GM21723 (cell line): ENCODE results near the gene DUOXA2.
"Not testable (repeated sequence)": the region's sequence is repeated elsewhere in the genome, so short reads cannot be mapped to it uniquely, and the experiment has no call there.

Source experiments
- ATAC-seq: cut with Tn5 transposase; IDR thresholded peaks from one replicate; pipeline ENCODE4 v1.9.1; 2021; ENCODE audit warnings: mild to moderate bottlenecking, moderate library complexity; ENCODE audit not compliant: unreplicated experiment

The DUOXA2 gene

DNA sequence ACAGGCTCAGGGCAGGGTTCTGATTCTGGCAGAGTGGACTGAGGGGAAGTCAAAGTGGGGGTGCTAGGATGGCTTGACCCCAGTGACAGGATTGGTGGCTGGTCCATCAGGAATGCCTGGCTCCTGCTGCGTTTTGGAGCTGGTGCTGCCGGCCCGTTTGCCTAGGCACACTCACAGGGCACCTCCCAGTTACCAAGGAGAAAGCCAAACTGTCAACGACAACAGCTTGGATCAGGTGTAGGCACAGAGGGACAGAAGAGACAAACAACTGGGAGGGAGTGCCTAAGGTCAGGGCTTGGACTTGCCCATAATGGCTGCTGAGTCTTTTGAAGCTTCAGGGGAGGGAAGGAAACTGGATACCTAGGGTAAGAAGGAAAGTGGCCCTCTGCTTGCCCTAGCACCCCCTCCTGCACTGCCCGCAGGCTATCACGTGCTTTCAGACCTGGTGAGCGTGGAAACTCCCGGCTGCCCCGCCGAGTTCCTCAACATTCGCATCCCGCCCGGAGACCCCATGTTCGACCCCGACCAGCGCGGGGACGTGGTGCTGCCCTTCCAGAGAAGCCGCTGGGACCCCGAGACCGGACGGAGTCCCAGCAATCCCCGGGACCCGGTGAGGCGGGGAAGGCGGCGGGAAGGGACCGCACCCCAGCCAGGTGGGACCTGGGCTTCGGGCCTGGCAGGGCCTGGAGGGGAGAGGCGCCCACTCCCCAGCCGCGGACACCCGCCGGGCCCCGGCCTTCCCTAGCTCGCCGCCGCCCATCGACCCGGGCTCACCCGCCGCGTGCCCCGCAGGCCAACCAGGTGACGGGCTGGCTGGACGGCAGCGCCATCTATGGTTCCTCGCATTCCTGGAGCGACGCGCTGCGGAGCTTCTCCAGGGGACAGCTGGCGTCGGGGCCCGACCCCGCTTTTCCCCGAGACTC lies 20.8 kb downstream of the DUOXA2 start:
- no peak for ATAC-seq

DNA sequence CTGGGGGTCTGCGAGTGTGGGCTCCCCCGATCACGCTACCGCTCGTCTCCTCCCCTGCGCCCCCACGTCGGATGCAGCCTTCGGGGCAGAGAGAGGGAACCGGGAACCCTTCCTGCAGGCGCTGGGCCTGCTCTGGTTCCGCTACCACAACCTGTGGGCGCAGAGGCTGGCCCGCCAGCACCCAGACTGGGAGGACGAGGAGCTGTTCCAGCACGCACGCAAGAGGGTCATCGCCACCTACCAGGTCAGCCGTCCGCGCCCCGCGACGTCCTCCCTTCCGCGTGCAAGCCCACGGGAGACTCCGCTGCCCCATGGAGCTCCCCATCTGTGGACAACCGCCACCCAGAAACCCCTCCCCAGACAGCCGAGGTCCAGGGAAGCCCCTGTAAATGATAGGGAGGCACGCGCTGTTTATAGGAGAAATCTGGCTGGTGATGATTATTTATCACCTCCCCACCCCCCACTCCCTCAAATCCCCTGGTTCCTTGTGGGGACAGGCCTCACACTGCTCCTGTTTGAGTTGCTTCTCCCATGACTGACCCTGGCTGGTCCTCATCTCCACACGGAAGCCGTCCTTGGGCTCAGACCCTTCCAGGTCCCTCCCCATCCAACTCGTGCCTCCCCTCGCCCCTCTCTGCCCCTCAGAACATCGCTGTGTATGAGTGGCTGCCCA lies 21.7 kb downstream of the DUOXA2 start:
- ATAC-seq: not testable (repeated sequence)

DNA sequence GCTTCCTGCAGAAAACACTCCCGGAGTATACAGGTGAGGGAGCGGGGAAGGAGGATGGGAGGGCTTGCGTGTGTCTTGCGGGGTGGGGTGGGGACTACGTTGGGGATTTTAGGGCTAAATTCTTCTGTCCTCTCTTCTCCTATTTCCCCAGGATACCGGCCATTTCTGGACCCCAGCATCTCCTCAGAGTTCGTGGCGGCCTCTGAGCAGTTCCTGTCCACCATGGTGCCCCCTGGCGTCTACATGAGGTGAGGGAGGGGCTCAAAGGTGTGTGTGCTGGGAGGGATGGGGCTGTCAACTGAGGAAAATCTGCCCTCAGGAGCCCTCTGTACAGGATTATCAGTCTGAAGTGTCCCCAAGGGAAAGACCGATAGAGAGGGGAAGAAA lies 22.2 kb downstream of the DUOXA2 start:
- no peak for ATAC-seq

DNA sequence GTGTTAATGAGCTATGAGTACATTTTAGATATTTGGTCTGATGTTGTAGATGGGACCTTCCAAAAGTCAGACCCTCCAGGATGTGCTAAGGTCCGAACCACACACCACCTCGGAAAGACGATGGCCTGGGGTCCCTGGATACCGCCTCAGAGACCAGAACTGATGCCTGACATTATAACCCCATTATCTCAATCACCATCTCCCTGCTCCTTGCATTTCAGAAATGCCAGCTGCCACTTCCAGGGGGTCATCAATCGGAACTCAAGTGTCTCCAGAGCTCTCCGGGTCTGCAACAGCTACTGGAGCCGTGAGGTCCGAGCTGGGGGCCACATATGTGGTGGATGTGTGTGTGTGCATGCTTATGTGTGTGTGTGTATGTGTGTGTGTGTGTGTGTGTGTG lies 23.6 kb downstream of the DUOXA2 start:
- no peak for ATAC-seq

DNA sequence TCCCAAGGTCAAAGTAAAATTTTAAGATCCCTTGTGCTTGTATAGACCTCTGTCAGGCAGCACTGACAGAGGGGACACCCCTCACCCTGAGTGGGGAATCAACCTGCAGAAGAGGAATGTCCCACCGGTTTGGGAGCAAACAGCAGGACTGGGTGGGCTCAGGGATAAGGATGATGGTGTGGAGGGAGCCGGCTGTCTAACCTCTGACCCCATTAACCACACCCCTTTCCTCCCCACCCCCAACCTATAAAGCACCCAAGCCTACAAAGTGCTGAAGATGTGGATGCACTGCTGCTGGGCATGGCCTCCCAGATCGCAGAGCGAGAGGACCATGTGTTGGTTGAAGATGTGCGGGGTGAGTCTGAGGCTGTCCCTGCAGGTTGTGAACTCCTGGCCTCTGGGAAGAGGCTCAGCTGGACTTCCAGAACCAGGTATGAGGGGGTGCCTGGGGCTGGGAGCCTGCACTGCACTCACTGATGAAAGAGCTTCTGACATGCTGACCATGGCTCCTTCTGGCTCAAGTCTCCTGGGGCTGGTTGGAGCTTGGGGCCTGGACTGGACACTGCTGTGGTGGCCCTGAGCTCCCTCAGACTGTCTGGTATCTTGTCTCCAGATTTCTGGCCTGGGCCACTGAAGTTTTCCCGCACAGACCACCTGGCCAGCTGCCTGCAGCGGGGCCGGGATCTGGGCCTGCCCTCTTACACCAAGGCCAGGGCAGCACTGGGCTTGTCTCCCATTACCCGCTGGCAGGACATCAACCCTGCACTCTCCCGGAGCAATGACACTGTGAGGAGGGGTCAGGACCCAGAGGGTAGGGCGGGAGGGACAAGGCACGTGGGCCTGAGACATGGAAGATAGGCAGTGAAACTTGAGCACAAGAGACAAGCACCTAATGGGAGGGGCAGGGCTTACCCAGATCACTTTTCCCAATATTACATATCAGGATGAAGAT lies 25.0 kb downstream of the DUOXA2 start:
- no peak for ATAC-seq

DNA sequence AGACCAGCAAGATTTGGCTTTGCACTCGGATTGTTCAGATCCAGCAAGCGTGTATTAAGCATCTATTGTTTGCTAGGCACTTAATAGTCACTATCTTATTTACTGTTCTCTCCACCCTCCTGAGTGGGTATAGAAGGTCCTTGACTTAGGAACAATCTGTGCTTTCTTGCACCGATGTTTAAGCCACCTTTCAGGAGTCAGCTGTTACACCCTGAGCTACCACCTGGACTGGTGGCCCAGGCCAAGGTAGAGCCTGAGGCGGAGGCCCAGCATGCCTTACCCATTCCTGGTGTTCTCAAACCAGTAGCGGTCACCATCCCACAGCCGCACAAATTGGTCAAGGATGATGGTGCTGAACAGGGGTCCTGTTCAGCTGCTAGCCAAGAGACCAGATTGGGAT lies 25.6 kb downstream of the DUOXA2 start:
- no peak for ATAC-seq

DNA sequence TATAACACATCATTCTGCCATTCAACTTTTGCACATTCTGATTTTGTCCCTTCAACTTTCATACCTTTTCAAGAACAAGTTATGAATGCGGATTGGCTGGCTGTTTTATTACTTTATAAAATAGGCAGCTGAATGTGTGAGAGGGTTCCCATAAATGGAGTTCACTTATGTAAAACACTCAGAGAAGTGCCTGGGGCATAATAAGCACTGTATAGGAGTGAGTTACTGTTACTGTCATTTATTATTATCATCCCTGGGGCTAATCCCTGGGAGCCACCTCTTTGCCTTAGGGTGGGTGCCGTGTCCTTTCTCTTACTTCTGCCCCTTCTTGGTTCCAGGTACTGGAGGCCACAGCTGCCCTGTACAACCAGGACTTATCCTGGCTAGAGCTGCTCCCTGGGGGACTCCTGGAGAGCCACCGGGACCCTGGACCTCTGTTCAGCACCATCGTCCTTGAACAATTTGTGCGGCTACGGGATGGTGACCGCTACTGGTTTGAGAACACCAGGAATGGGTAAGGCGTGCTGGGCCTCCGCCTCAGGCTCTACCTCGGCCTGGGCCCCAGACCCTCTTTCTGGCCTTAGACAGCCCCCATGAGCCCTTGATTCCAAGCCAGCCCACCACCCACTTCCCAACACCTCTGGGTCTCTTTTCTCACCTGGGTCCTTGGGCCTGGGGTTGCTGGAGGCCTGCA lies 26.6 kb downstream of the DUOXA2 start:
- ATAC-seq: no peak

DNA sequence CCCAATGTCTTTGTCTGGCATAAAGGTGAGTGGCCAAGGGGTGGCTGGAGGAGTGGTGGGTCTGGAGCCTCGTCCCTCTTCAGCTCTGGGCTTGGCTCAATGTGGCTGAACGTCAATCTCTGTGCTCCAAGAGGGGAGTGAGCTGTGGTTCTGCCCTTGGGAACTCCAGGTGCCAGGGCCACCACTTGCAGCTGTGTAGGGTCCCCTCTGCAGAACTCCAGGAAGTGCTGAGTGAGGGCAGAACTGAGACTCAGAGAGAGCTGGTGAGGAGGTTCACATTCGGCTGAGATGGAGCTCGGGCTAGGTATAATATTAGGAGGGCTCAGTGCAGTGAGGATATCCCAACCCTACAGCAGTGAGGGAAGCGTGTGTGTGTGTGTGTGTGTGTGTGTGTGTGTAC lies 27.3 kb downstream of the DUOXA2 start:
- no peak for ATAC-seq

DNA sequence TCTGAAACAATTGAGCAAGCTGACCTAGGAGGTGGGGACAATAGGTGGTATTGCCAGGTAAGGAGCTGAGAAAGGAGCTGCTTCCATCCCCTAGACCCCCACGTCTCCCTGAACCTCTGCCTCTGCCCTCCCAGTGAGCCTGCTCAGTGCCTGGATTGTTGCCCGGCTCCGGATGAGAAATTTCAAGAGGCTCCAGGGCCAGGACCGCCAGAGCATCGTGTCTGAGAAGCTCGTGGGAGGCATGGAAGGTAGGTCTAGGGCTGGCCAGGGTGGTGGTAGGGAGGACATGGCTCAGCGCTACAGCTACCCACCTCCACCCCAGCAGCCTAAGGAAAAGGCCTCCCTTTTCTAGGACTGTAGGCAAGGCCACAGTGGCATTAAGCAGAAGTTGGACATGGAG lies 28.9 kb downstream of the DUOXA2 start:
- no peak for ATAC-seq

DNA sequence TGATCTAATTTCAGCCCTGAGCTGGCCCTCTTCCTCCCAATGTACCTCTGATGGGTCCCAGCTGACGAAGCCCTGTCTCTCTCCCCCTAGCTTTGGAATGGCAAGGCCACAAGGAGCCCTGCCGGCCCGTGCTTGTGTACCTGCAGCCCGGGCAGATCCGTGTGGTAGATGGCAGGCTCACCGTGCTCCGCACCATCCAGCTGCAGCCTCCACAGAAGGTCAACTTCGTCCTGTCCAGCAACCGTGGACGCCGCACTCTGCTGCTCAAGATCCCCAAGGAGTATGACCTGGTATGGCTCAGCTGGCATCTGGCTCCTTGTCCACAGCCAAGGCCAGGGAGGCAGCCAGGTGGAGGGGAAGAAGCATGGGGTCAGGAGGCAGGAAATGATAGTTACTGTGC lies 29.8 kb downstream of the DUOXA2 start:
- ATAC-seq: no peak

DNA sequence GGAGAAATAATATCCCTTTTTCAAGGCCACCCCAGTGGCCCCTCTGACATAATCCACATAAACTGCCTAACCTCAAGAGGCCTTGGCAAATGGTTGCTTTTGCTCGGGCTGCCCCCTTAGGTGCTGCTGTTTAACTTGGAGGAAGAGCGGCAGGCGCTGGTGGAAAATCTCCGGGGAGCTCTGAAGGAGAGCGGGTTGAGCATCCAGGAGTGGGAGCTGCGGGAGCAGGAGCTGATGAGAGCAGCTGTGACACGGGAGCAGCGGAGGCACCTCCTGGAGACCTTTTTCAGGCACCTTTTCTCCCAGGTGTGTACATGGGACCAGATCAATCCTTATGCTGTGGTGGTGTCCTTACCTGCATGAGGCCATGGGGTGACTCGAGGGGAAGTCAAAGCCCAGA lies 30.6 kb downstream of the DUOXA2 start:
- ATAC-seq: no peak

DNA sequence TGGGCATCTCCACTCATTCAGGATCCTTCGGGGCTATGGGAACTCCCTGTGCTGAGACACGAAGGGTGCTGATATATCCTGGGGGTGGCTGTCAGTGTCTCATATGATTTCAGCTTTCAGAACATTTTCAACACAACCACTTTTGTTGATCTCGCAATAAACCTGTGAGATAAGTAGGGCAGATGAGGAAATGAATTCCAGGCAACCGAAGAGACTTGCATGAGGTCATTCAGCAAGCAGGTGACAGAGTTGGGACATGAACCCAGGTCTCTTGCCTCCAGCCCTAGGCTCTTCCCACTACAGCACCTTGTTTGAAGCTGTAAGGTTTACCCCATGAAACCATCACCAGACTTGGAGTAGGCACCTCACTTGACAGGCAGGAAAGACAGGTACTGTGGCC lies 32.3 kb downstream of the DUOXA2 start:
- no peak for ATAC-seq

DNA sequence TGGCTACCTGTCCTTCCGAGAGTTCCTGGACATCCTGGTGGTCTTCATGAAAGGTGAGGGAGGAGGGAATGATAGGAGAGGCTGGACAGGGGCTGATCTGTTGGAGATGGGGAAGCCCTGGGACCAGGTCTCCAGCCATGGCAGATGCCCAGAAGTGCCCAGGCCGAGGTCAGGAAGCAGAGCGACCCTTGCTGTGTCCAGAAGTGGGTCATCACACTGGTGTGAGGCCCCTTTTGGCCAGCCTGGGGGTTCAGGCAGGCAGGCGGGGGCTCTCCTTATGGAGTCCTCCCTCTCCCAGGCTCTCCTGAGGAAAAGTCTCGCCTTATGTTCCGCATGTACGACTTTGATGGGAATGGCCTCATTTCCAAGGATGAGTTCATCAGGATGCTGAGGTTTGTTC lies 33.5 kb downstream of the DUOXA2 start:
- ATAC-seq: no peak

DNA sequence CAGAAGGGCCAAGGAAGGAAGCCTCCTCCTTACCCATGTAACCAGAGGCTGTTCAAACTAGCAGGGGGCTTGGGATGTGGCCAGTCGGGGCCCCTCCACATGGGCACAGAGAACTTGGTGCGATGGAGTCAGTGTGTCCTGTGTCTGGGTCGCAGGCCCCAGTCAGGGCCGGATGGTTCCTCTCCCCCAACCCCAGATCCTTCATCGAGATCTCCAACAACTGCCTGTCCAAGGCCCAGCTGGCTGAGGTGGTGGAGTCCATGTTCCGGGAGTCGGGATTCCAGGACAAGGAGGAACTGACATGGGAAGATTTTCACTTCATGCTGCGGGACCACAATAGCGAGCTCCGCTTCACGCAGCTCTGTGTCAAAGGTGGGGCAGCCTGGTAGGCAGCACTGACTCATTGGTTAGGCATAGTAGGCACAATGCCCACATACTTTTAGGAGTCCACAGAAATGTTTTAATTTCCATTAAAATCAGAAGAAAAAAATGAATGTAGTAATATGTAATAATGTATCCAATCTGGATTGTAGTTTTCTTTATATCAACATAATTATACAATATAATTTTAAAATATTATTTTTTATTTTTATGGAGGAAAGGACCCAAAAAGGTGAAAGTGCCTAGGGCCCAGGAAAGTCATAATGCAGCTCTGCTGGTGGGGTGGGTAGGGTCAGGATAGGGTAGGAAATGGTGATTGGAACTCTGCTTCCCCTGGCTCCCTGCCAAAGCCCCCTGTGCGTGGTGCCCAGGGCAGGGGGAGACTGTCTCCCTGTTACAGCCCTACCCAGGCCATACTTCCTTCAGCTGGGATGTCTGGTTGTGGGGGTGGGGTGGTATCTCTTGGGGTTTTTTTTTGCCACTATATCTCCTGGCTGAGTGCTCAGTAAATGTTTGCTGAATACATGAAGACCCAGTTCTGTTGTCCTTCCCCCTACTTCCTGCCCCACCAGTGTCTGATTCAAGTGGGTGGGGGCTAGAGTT lies 34.2 kb downstream of the DUOXA2 start:
- no peak for ATAC-seq

DNA sequence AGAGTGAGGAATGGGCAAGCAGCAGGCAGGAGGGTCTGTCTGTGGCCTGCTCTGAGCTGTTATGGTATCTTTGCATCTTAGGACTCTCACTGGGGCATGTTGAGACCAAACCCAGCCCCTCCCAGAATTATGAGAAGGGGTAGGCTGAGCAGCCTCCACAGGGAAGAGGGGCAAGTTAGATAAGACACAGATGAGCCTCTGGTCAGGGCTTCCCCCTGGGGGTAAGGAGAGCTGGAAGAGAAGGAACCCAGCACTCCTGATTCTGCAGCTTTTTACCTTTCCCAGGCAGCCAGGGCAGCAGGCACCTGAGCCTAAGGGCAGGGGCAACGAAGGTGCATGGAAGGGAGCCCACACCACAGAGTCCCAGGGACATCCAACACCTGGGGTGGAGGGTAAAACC lies 34.9 kb downstream of the DUOXA2 start:
- no peak for ATAC-seq

DNA sequence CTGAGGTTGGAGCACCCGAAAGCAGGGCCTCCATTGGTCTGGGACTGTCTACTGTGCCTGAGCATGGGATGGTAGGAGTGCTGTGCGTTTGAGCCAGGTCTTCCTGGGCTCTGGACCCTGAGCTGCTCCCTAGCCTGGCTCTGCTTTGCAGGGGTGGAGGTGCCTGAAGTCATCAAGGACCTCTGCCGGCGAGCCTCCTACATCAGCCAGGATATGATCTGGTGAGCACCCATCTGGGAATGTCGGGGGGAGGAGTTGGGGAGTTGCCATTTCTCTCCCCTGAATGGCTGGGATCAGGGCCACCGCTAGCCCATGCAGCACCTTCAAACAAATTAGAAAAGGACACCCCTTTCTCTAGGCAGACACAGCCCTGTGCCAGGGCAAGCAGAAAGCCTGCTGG lies 36.4 kb downstream of the DUOXA2 start:
- ATAC-seq: no peak

DNA sequence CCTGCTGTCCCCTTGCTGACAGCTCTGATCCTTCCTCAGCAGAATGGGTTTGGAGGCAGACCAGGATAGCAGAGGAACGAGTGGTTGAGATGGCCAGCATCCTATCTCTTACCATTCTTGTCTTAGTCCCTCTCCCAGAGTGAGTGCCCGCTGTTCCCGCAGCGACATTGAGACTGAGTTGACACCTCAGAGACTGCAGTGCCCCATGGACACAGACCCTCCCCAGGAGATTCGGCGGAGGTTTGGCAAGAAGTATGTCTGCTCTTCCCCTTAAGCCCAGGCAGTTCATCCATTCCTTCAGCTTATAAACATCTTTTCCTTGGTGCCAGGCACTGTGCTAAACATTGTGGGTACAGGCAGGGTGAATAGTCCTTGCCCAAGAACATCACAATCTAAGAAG lies 36.9 kb downstream of the DUOXA2 start:
- no peak for ATAC-seq

DNA sequence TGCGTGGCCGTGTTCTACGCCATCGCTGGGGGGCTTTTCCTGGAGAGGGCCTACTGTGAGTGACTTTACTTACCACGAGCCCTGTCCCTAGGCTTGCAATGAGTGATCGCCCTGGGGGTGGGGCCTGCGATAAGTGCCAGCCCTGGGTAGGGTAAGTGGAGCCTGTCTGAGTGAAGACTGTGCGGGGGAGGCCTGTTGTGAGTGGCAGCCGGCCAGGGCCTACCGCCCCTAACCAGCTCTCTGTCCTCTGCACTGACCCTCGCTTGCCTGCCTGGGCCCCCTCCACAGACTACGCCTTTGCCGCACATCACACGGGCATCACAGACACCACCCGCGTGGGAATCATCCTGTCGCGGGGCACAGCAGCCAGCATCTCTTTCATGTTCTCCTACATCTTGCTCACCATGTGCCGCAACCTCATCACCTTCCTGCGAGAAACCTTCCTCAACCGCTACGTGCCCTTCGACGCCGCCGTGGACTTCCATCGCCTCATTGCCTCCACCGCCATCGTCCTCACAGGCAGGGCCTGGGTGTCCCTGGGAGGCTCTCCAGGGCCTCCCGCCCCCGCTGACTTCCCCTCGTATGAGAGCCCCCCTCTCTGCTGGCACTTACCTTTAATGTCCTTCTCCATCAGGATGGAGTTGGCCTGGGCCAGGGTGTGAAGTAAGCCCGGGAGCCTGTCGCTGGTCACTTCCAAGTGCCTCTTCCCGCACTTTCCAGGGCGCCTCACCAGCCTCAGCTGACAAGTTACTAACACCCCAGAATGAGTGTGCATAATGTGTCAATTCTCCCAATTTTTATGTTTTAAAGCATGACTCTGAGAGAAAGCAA lies 38.1 kb downstream of the DUOXA2 start:
- no peak for ATAC-seq

DNA sequence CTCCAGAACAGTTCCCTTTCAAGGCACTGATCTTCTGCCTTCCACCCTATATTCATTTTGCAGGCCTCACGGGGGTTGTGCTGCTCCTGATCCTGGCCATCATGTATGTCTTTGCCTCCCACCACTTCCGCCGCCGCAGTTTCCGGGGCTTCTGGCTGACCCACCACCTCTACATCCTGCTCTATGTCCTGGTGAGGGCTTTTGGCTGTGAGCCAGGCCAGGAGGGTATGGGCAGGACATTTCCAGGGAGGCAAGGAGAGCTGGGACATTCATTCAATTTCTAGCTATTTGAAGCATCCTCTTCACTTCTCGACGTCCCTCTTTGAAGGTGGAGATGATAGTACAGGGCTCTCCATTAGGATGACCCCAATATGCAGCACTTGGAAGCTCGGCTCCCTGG lies 41.6 kb downstream of the DUOXA2 start:
- no peak for ATAC-seq
